H9 (cell line): Measurements from ENCODE around the gene NEDD4L. TPM values are rescaled to one million over a fixed set of nuclear protein-coding genes. Genes with fewer than 3 reads are reported as not detected.

Source experiments
- DNase-seq: peaks from one replicate; pipeline ENCODE4 v3.0.0-alpha.2; 2017
- H2AFZ ChIP-seq: one replicate; pipeline ENCODE4 v1.6.1; 2013; ENCODE audit warnings: mild to moderate bottlenecking, low read length, control low read depth, moderate library complexity
- H2AK5ac ChIP-seq: 2 replicates; pipeline ENCODE4 v1.6.1; 2013; ENCODE audit warnings: low read length, control low read depth, mixed read lengths; ENCODE audit not compliant: insufficient read length
- H2BK120ac ChIP-seq: one replicate; pipeline ENCODE4 v1.6.1; 2013; ENCODE audit warnings: low read depth, mild to moderate bottlenecking, low read length, control low read depth, inconsistent platforms; ENCODE audit not compliant: poor library complexity, severe bottlenecking
- H2BK12ac ChIP-seq: 2 replicates; pipeline ENCODE4 v1.6.1; 2013; ENCODE audit warnings: low read length, control low read depth, mixed read lengths, low read depth; ENCODE audit not compliant: insufficient read length
- H2BK15ac ChIP-seq: 2 replicates; pipeline ENCODE4 v1.6.1; 2013; ENCODE audit warnings: low read depth, low read length, control low read depth
- H2BK20ac ChIP-seq: one replicate; pipeline ENCODE4 v1.6.1; 2013; ENCODE audit warnings: low read depth, mild to moderate bottlenecking, low read length, control low read depth, inconsistent platforms; ENCODE audit not compliant: poor library complexity, severe bottlenecking
- H2BK5ac ChIP-seq: 2 replicates; pipeline ENCODE4 v1.6.1; 2013; ENCODE audit warnings: low read length, control low read depth, mixed read lengths; ENCODE audit not compliant: insufficient read length
- H3K14ac ChIP-seq: 2 replicates; pipeline ENCODE4 v1.6.1; 2013; ENCODE audit warnings: low read length, control low read depth; ENCODE audit not compliant: insufficient read depth
- H3K18ac ChIP-seq: 2 replicates; pipeline ENCODE4 v1.6.1; 2013; ENCODE audit warnings: low read depth, mild to moderate bottlenecking, mixed read lengths, low read length, control low read depth; ENCODE audit not compliant: insufficient read length
- H3K23ac ChIP-seq: 2 replicates; pipeline ENCODE4 v1.6.1; 2013; ENCODE audit warnings: low read length, control low read depth, mixed read lengths, low read depth; ENCODE audit not compliant: insufficient read length
- H3K23me2 ChIP-seq: 2 replicates; pipeline ENCODE4 v1.6.1; 2013; ENCODE audit warnings: low read depth, mild to moderate bottlenecking, mixed read lengths, low read length, control low read depth; ENCODE audit not compliant: insufficient read length, poor library complexity, severe bottlenecking
- H3K27ac ChIP-seq: 2 replicates; pipeline ENCODE4 v1.5.1; 2013; ENCODE audit warnings: low read length, control low read depth, mixed read lengths, low read depth; ENCODE audit not compliant: insufficient read length
- H3K27me3 ChIP-seq: 2 replicates; pipeline ENCODE4 v1.6.1; 2013; ENCODE audit warnings: low read length, control low read depth, inconsistent platforms; ENCODE audit not compliant: insufficient read depth
- H3K4ac ChIP-seq: 2 replicates; pipeline ENCODE4 v1.6.1; 2013; ENCODE audit warnings: low read depth, mild to moderate bottlenecking, control low read depth, inconsistent platforms, low read length, moderate library complexity
- H3K4me1 ChIP-seq: 2 replicates; pipeline ENCODE4 v1.6.1; 2013; ENCODE audit warnings: low read length, control low read depth, inconsistent platforms; ENCODE audit not compliant: insufficient read depth
- H3K4me2 ChIP-seq: 2 replicates; pipeline ENCODE4 v1.6.1; 2013; ENCODE audit warnings: low read length, control low read depth, mixed read lengths; ENCODE audit not compliant: insufficient read length, insufficient read depth
- H3K56ac ChIP-seq: 2 replicates; pipeline ENCODE4 v1.6.1; 2013; ENCODE audit warnings: low read depth, mild to moderate bottlenecking, mixed read lengths, low read length, control low read depth; ENCODE audit not compliant: insufficient read length
- H3K79me1 ChIP-seq: 2 replicates; pipeline ENCODE4 v1.6.1; 2013; ENCODE audit warnings: low read depth, mild to moderate bottlenecking, moderate library complexity, low read length, control low read depth, inconsistent platforms; ENCODE audit not compliant: insufficient read depth, poor library complexity, severe bottlenecking
- H3K79me2 ChIP-seq: 2 replicates; pipeline ENCODE4 v1.6.1; 2013; ENCODE audit warnings: low read length, control low read depth, inconsistent platforms; ENCODE audit not compliant: insufficient read depth
- H3K9ac ChIP-seq: 2 replicates; pipeline ENCODE4 v1.6.1; 2013; ENCODE audit warnings: low read length, control low read depth, mixed read lengths; ENCODE audit not compliant: insufficient read length; ENCODE audit errors: extremely low read depth
- H3K9me3 ChIP-seq: one replicate; pipeline ENCODE4 v1.6.1; 2013; ENCODE audit warnings: low read depth, low read length, inconsistent platforms; ENCODE audit not compliant: control insufficient read depth
- H3T11ph ChIP-seq: one replicate; pipeline ENCODE4 v1.6.1; 2013; ENCODE audit warnings: mild to moderate bottlenecking, low read length, control low read depth, inconsistent platforms
- H4K20me1 ChIP-seq: one replicate; pipeline ENCODE4 v1.6.1; 2013; ENCODE audit not compliant: control insufficient read depth, insufficient read length, insufficient read depth
- H4K5ac ChIP-seq: 2 replicates; pipeline ENCODE4 v1.6.1; 2013; ENCODE audit warnings: low read depth, mild to moderate bottlenecking, mixed read lengths, low read length, control low read depth; ENCODE audit not compliant: insufficient read length
- H4K8ac ChIP-seq: replicated peaks from 2 replicates; pipeline ENCODE4 v1.6.1; 2013; ENCODE audit warnings: low read length, control low read depth, mixed read lengths, low read depth; ENCODE audit not compliant: insufficient read length
- H4K91ac ChIP-seq: 2 replicates; pipeline ENCODE4 v1.6.1; 2013; ENCODE audit warnings: low read depth, mild to moderate bottlenecking, moderate library complexity, mixed read lengths, low read length, control low read depth; ENCODE audit not compliant: insufficient read length
- H3K27ac Mint-ChIP-seq, 3 experiments: 2 replicates in 2 of 3; 3 replicates in 1 of 3; pipeline ENCODE4 v1.8.0; 2020 to 2021; ENCODE audit warnings: mixed read lengths in 3 of 3, mild to moderate bottlenecking in 1 of 3, moderate library complexity in 1 of 3
- H3K27me3 Mint-ChIP-seq: 2 replicates; pipeline ENCODE4 v1.8.0; 2021; ENCODE audit warnings: low read depth, mild to moderate bottlenecking, moderate library complexity, mixed read lengths
- H3K36me3 Mint-ChIP-seq, 3 experiments: 2 replicates in 2 of 3; 3 replicates in 1 of 3; pipeline ENCODE4 v1.8.0; 2020 to 2021; ENCODE audit warnings: low read depth in 3 of 3, mixed read lengths in 3 of 3; ENCODE audit not compliant: insufficient read depth in 1 of 3
- H3K4me1 Mint-ChIP-seq, 2 experiments: 2 replicates each; pipeline ENCODE4 v1.8.0; 2020; ENCODE audit warnings: mixed read lengths in 2 of 2
- H3K4me3 Mint-ChIP-seq, 2 experiments: 2 replicates in 1 of 2; 3 replicates in 1 of 2; pipeline ENCODE4 v1.8.0; 2020 to 2021; ENCODE audit warnings: mild to moderate bottlenecking in 2 of 2, mixed read lengths in 2 of 2, moderate library complexity in 1 of 2
- H3K9me3 Mint-ChIP-seq, 2 experiments: 2 replicates in 1 of 2; 3 replicates in 1 of 2; pipeline ENCODE4 v1.8.0; 2020; ENCODE audit warnings: mild to moderate bottlenecking in 2 of 2, mixed read lengths in 2 of 2, moderate library complexity in 1 of 2
- WGBS: extraction: QIAGEN DNeasy Blood & Tissue Kit; methylation state at CpG from one replicate; pipeline ENCODE4 v1.1.7; 2013; ENCODE audit warnings: missing lambda C conversion rate, low lambda C conversion rate, mixed read lengths; ENCODE audit not compliant: insufficient read length; ENCODE audit errors: extremely low coverage; 5-methylcytosine and 5-hydroxymethylcytosine counted together
- total RNA-seq: library from RNA; stranded (reverse); gene quantifications from 2 replicates; pipeline ENCODE4 v1.2.1, GENCODE V29; 2021
- TF ChIP-seq, protein P1 (sequence below): fragments of 200-600 bp; sonication (generic); conservative IDR thresholded peaks from 3 replicates; pipeline ENCODE4 v1.8.0; 2021; ENCODE audit warnings: antibody characterized with exemption, mild to moderate bottlenecking

The NEDD4L gene
- total RNA-seq, 1 experiment from 2014 or later, result 76.3 TPM

DNA sequence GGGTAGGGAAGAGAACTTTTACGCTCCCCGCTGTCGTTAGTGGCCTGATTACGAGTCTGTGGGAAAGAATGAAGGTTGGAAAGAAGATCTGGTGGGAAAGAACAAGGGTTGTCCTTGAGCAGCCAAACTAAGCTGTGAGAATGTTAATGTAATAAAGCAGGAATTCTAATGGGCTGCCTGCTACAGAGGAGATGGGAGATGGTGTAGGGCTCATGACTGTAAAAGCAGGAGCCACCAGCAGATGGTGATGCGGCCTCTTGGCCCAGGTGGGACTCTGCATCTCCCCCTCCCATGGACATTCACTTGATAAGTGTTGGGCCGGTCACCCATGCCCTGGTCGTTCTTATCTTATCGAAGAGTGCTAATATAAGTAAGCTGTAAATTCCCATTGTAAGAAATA, 150.0 kb downstream of the NEDD4L start:
- Histone ChIP-seq H2AFZ (no peak overlapping the region), H4K8ac (no peak overlapping the region), H4K20me1 (no peaks in the 10 kb centered on the region), H3K14ac (no peak overlapping the region), H3K23me2 (peaks cover 5% of the 10 kb centered on the region), H2BK120ac (no peak overlapping the region), H4K5ac (no peak overlapping the region), H3K27me3 (no peaks in the 10 kb centered on the region), H3K9ac (no peak overlapping the region), H3K79me2 (peaks cover 9% of the 10 kb centered on the region; the same call in 1 of the 2 replicates), H3K27ac (no peak overlapping the region), H2BK12ac (no peak overlapping the region), H2AK5ac (no peak overlapping the region), H3K4me1 (peaks cover 24% of the 10 kb centered on the region; the same call in 1 of the 2 replicates), H3K18ac (no peak overlapping the region), H3K23ac (no peak overlapping the region), H3T11ph (no peak overlapping the region), H3K9me3 (no peaks in the 10 kb centered on the region), H3K4ac (no peak overlapping the region), H2BK5ac (no peak overlapping the region), H3K56ac (no peak overlapping the region), H2BK20ac (no peak overlapping the region), H4K91ac (no peak overlapping the region), H3K79me1 (no peaks in the 10 kb centered on the region), H2BK15ac (no peak overlapping the region), H3K4me2 (no peak overlapping the region)
- Mint-ChIP-seq H3K27me3 (no peaks in the 10 kb centered on the region), H3K4me3 (no peak overlapping the region), H3K27ac (peak overlapping the region in 2 of 3 experiments; percentile 9 to 16; a peak in 3 of 7 replicates), H3K36me3 (no peaks in the 10 kb centered on the region), H3K9me3 (no peaks in the 10 kb centered on the region), H3K4me1 (peaks cover 49 to 56% of the 10 kb centered on the region in 2 experiments)
- TF ChIP-seq, protein P1, sequence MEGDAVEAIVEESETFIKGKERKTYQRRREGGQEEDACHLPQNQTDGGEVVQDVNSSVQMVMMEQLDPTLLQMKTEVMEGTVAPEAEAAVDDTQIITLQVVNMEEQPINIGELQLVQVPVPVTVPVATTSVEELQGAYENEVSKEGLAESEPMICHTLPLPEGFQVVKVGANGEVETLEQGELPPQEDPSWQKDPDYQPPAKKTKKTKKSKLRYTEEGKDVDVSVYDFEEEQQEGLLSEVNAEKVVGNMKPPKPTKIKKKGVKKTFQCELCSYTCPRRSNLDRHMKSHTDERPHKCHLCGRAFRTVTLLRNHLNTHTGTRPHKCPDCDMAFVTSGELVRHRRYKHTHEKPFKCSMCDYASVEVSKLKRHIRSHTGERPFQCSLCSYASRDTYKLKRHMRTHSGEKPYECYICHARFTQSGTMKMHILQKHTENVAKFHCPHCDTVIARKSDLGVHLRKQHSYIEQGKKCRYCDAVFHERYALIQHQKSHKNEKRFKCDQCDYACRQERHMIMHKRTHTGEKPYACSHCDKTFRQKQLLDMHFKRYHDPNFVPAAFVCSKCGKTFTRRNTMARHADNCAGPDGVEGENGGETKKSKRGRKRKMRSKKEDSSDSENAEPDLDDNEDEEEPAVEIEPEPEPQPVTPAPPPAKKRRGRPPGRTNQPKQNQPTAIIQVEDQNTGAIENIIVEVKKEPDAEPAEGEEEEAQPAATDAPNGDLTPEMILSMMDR, result peak; percentile 78
- DNase-seq, result peak; percentile 82
- no CpG with 5 or more reads among the region's 8 CpGs for WGBS
